WTC11 (cell line): ENCODE data around the gene PRAMEF11. TPM values are rescaled to one million over a fixed set of nuclear protein-coding genes. Genes with fewer than 3 reads are reported as not detected.

Experiments used
- ATAC-seq: fragments of 200-7000 bp; cut with Tn5 transposase; 2 replicates; pipeline ENCODE4 v1.10.0; 2021; ENCODE audit warnings: mild to moderate bottlenecking, moderate library complexity
- CTCF ChIA-PET: fragments of 300-600 bp; sonication (Branson Sonifier 250); formaldehyde crosslinking; loops from one replicate; lab custom pipeline; 2021; ENCODE audit warnings: antibody characterized with exemption; lab: Charles Lee
- POLR2A ChIA-PET: fragments of 350-600 bp; sonication (Branson Sonifier 250); formaldehyde crosslinking; loops from one replicate; lab custom pipeline; 2021; ENCODE audit warnings: antibody characterized with exemption; lab: Charles Lee
- DNase-seq: peaks from one replicate; pipeline ENCODE4 v3.0.0; 2021; ENCODE audit warnings: low spot score
- H3K27ac Mint-ChIP-seq: 2 replicates; pipeline ENCODE4 v1.8.0; 2021; ENCODE audit warnings: mixed read lengths
- H3K27me3 Mint-ChIP-seq: 2 replicates; pipeline ENCODE4 v1.8.0; 2021; ENCODE audit warnings: low read depth, mild to moderate bottlenecking, moderate library complexity, mixed read lengths
- H3K36me3 Mint-ChIP-seq: 2 replicates; pipeline ENCODE4 v1.8.0; 2021; ENCODE audit warnings: mixed read lengths
- H3K4me1 Mint-ChIP-seq: 2 replicates; pipeline ENCODE4 v1.8.0; 2022; ENCODE audit warnings: mixed read lengths
- H3K4me3 Mint-ChIP-seq: 2 replicates; pipeline ENCODE4 v1.8.0; 2021; ENCODE audit warnings: mild to moderate bottlenecking, moderate library complexity, mixed read lengths
- H3K9me3 Mint-ChIP-seq: 2 replicates; pipeline ENCODE4 v1.8.0; 2021; ENCODE audit warnings: mixed read lengths
- CREM ChIP-seq: sonication (generic); formaldehyde crosslinking; IDR thresholded peaks from 2 replicates; pipeline ENCODE4 v1.8.1; 2022; ENCODE audit warnings: mild to moderate bottlenecking, missing genetic modification reagents, moderate library complexity
- MYBL2 ChIP-seq: sonication (generic); formaldehyde crosslinking; IDR thresholded peaks from 2 replicates; pipeline ENCODE4 v1.8.1; 2023; ENCODE audit warnings: mild to moderate bottlenecking, moderate library complexity, missing genetic modification reagents
- RORB ChIP-seq: fragments of 250-450 bp; sonication (Bioruptor Pico); IDR thresholded peaks from 2 replicates; pipeline ENCODE4 v1.9.0; 2021; ENCODE audit warnings: mild to moderate bottlenecking
- STAT6 ChIP-seq: sonication (generic); formaldehyde crosslinking; conservative IDR thresholded peaks from 2 replicates; pipeline ENCODE4 v1.8.1; 2023; ENCODE audit warnings: mild to moderate bottlenecking, low read depth, missing genetic modification reagents, moderate library complexity
- TEAD4 ChIP-seq: sonication (generic); formaldehyde crosslinking; IDR thresholded peaks from 2 replicates; pipeline ENCODE4 v1.8.0; 2022; ENCODE audit warnings: mild to moderate bottlenecking, missing genetic modification reagents
- ZNF121 ChIP-seq: sonication (generic); formaldehyde crosslinking; IDR thresholded peaks from 2 replicates; pipeline ENCODE4 v1.8.0; 2023; ENCODE audit warnings: missing genetic modification reagents
- ZNF219 ChIP-seq: sonication (generic); formaldehyde crosslinking; IDR thresholded peaks from 2 replicates; pipeline ENCODE4 v1.8.0; 2023; ENCODE audit warnings: missing genetic modification reagents, mild to moderate bottlenecking, borderline replicate concordance
- ZNF281 ChIP-seq: sonication (generic); formaldehyde crosslinking; IDR thresholded peaks from 2 replicates; pipeline ENCODE4 v1.8.0; 2023; ENCODE audit warnings: mild to moderate bottlenecking, missing genetic modification reagents
- ZNF317 ChIP-seq: sonication (generic); formaldehyde crosslinking; IDR thresholded peaks from 2 replicates; pipeline ENCODE4 v1.8.1; 2023; ENCODE audit warnings: low read depth, mild to moderate bottlenecking, moderate library complexity, missing genetic modification reagents, borderline replicate concordance
- ZNF671 ChIP-seq: fragments of 250-450 bp; sonication (Bioruptor Pico); IDR thresholded peaks from 2 replicates; pipeline ENCODE4 v1.8.0; 2021; ENCODE audit warnings: mild to moderate bottlenecking
- total RNA-seq: library from RNA; stranded (reverse); gene quantifications from 3 replicates; pipeline ENCODE4 v1.2.3, GENCODE V29; 2021
- TF ChIP-seq, protein P1 (sequence below): fragments of 250-450 bp; sonication (Bioruptor Pico); IDR thresholded peaks from 2 replicates; pipeline ENCODE4 v1.8.0; 2021; ENCODE audit warnings: mild to moderate bottlenecking
- TF ChIP-seq, protein P2 (sequence below): sonication (generic); formaldehyde crosslinking; IDR thresholded peaks from 2 replicates; pipeline ENCODE4 v1.8.1; 2022; ENCODE audit warnings: mild to moderate bottlenecking, missing genetic modification reagents, moderate library complexity, borderline replicate concordance
- TF ChIP-seq, protein P3 (sequence below): fragments of 250-450 bp; sonication (Bioruptor Pico); IDR thresholded peaks from 2 replicates; pipeline ENCODE4 v1.9.0; 2021; ENCODE audit warnings: mild to moderate bottlenecking, borderline replicate concordance
- TF ChIP-seq, protein P4 (sequence below): sonication (generic); formaldehyde crosslinking; IDR thresholded peaks from 2 replicates; pipeline ENCODE4 v1.8.0; 2022; ENCODE audit warnings: mild to moderate bottlenecking, missing genetic modification reagents
- TF ChIP-seq, protein P5 (sequence below): sonication (generic); formaldehyde crosslinking; IDR thresholded peaks from 2 replicates; pipeline ENCODE4 v1.8.1; 2022; ENCODE audit warnings: low read depth, mild to moderate bottlenecking, moderate library complexity, missing genetic modification reagents, borderline replicate concordance

Gene PRAMEF11
- total RNA-seq, 1 experiment from 2014 or later = not detected

DNA sequence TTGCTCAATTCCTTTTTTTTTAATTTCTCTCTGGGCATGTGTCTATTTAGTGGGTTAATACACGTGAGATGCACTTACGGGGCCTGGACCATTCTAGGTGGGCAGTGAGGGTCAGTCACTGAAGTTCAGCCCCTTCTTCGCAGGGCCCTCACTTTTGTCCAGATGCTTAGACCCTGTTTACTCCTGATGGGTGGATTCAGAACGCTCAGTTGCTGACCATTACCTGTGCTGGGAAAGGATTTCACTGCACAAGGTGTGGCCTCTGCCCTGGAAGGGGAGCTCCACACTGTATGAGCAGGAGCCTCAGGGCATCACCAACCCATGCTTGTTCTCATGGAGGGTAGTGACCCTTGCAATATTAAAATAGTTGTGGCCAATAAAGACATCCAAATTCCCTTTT, 53.1 kb downstream of the PRAMEF11 start (continued):
- TF ChIP-seq, protein P1, sequence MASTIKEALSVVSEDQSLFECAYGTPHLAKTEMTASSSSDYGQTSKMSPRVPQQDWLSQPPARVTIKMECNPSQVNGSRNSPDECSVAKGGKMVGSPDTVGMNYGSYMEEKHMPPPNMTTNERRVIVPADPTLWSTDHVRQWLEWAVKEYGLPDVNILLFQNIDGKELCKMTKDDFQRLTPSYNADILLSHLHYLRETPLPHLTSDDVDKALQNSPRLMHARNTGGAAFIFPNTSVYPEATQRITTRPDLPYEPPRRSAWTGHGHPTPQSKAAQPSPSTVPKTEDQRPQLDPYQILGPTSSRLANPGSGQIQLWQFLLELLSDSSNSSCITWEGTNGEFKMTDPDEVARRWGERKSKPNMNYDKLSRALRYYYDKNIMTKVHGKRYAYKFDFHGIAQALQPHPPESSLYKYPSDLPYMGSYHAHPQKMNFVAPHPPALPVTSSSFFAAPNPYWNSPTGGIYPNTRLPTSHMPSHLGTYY (CRISPR knock-in tag) = no peak
- TF ChIP-seq ZNF671 (CRISPR knock-in tag) (no peak), ZNF317 (no peak)

- Mint-ChIP-seq H3K27ac (no peak overlapping the region), H3K4me3 (no peak overlapping the region), H3K9me3 (peaks cover 7% of the 10 kb centered on the region; the same call in 1 of the 2 replicates), H3K27me3 (peaks cover 14% of the 10 kb centered on the region), H3K36me3 (no peaks in the 10 kb centered on the region), H3K4me1 (peaks cover 3% of the 10 kb centered on the region; the same call in 1 of the 2 replicates)
- no peak for ATAC-seq
- DNase-seq = no peak
- CTCF ChIA-PET = no interaction called here
- POLR2A ChIA-PET = no interaction called here
- TF ChIP-seq, protein P2, sequence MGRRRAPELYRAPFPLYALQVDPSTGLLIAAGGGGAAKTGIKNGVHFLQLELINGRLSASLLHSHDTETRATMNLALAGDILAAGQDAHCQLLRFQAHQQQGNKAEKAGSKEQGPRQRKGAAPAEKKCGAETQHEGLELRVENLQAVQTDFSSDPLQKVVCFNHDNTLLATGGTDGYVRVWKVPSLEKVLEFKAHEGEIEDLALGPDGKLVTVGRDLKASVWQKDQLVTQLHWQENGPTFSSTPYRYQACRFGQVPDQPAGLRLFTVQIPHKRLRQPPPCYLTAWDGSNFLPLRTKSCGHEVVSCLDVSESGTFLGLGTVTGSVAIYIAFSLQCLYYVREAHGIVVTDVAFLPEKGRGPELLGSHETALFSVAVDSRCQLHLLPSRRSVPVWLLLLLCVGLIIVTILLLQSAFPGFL = no peak
- TF ChIP-seq, protein P3, sequence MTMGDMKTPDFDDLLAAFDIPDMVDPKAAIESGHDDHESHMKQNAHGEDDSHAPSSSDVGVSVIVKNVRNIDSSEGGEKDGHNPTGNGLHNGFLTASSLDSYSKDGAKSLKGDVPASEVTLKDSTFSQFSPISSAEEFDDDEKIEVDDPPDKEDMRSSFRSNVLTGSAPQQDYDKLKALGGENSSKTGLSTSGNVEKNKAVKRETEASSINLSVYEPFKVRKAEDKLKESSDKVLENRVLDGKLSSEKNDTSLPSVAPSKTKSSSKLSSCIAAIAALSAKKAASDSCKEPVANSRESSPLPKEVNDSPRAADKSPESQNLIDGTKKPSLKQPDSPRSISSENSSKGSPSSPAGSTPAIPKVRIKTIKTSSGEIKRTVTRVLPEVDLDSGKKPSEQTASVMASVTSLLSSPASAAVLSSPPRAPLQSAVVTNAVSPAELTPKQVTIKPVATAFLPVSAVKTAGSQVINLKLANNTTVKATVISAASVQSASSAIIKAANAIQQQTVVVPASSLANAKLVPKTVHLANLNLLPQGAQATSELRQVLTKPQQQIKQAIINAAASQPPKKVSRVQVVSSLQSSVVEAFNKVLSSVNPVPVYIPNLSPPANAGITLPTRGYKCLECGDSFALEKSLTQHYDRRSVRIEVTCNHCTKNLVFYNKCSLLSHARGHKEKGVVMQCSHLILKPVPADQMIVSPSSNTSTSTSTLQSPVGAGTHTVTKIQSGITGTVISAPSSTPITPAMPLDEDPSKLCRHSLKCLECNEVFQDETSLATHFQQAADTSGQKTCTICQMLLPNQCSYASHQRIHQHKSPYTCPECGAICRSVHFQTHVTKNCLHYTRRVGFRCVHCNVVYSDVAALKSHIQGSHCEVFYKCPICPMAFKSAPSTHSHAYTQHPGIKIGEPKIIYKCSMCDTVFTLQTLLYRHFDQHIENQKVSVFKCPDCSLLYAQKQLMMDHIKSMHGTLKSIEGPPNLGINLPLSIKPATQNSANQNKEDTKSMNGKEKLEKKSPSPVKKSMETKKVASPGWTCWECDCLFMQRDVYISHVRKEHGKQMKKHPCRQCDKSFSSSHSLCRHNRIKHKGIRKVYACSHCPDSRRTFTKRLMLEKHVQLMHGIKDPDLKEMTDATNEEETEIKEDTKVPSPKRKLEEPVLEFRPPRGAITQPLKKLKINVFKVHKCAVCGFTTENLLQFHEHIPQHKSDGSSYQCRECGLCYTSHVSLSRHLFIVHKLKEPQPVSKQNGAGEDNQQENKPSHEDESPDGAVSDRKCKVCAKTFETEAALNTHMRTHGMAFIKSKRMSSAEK = no peak
- no peak for TF ChIP-seq CREM (CRISPR knock-in tag)
- no peak for TF ChIP-seq ZNF281 (CRISPR knock-in tag)
- TF ChIP-seq, protein P4, sequence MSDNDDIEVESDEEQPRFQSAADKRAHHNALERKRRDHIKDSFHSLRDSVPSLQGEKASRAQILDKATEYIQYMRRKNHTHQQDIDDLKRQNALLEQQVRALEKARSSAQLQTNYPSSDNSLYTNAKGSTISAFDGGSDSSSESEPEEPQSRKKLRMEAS (CRISPR knock-in tag) = no peak
- TF ChIP-seq, protein P1 (CRISPR knock-in tag) = no peak
Observed at GRCh38 chr1:12776801-12777557, 54.2 kb downstream of the PRAMEF11 start.

DNA sequence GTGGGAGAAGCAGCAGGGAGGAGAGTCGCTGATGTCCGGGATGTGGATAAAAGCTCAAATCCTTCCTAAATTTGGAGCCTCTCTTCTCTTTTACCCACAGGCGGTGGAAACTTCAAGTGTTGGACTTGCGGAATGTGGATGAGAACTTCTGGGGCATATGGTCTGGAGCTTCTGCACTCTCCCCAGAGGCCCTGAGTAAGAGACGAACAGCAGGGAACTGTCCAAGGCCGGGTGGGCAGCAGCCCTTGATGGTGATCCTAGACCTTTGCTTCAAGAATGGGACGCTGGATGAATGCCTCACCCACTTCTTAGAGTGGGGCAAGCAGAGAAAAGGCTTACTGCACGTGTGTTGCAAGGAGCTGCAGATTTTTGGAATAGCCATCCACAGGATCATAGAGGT, 55.8 kb downstream of the PRAMEF11 start:
- H3K4me3 Mint-ChIP-seq = no peak overlapping the region
- ATAC-seq (no peak), DNase-seq (no peak)
- ChIA-PET CTCF (interaction anchor here (0.6 to 1.8 kb wide), 3 partner anchors 116 to 784 kb away, joined by 3 to 6 read pairs (median 5); no protein-coding TSS in a partner anchor), POLR2A (no interaction called here)
- no peaks in the 10 kb centered on the region for H3K4me1 Mint-ChIP-seq
- no peak overlapping the region for H3K27ac Mint-ChIP-seq
- no peaks in the 10 kb centered on the region for H3K36me3 Mint-ChIP-seq
- peaks cover 7% of the 10 kb centered on the region; the same call in 1 of the 2 replicates for H3K9me3 Mint-ChIP-seq
- peaks cover 15% of the 10 kb centered on the region for H3K27me3 Mint-ChIP-seq
- no peak for TF ChIP-seq ZNF219 (CRISPR knock-in tag)
- no peak for TF ChIP-seq ZNF121 (CRISPR knock-in tag)
- TF ChIP-seq, protein P5, sequence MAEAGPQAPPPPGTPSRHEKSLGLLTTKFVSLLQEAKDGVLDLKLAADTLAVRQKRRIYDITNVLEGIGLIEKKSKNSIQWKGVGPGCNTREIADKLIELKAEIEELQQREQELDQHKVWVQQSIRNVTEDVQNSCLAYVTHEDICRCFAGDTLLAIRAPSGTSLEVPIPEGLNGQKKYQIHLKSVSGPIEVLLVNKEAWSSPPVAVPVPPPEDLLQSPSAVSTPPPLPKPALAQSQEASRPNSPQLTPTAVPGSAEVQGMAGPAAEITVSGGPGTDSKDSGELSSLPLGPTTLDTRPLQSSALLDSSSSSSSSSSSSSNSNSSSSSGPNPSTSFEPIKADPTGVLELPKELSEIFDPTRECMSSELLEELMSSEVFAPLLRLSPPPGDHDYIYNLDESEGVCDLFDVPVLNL = no peak
- TF ChIP-seq MYBL2 (CRISPR knock-in tag) = no peak
- no peak for TF ChIP-seq STAT6 (CRISPR knock-in tag)
- no peak for TF ChIP-seq TEAD4
- no peak for TF ChIP-seq RORB (CRISPR knock-in tag)
